Endothelial cell of umbilical vein (primary cell): Measurements from ENCODE around the gene MTRR. TPM values are rescaled to one million over a fixed set of nuclear protein-coding genes. Genes with fewer than 3 reads are reported as not detected.

Experiments
- BruUV-seq: library from RNA; stranded (reverse); fragments of 400-500 nt; replicated peaks from 2 replicates; lab custom pipeline; 2021; lab: Mats Ljungman, UMichigan
- CTCF ChIA-PET: fragments of 300-600, 350-600 bp; sonication (Branson Sonifier 250); formaldehyde crosslinking; loops from one replicate; lab custom pipeline; 2021; ENCODE audit warnings: antibody characterized with exemption, inconsistent platforms; lab: Charles Lee
- POLR2A ChIA-PET: fragments of 300-600, 350-600 bp; sonication (Branson Sonifier 250); formaldehyde crosslinking; loops from one replicate; lab custom pipeline; 2021; ENCODE audit warnings: antibody characterized with exemption, inconsistent platforms; lab: Charles Lee
- DNase-seq: peaks from one replicate; pipeline ENCODE4 v3.0.0-alpha.2; 2011; ENCODE audit warnings: low read depth, low spot score
- FAIRE-seq: peaks from 2 replicates; lab custom pipeline; 2011; peaks lifted over from hg19 to GRCh38; lab: Jason Lieb, UNC
- H2AFZ ChIP-seq: 2 replicates; pipeline ENCODE4 v1.6.0; 2012; ENCODE audit warnings: low read depth, low read length, control low read depth, inconsistent platforms
- H3K27ac ChIP-seq: 2 replicates; pipeline ENCODE4 v1.5.1; 2011; ENCODE audit warnings: low read depth, mild to moderate bottlenecking, control low read depth, low read length, moderate library complexity; ENCODE audit not compliant: insufficient read depth
- H3K27me3 ChIP-seq, 2 experiments: 2 replicates each; pipeline versions ENCODE4 v1.6.0 to v1.6.1; 2011; ENCODE audit warnings: low read length in 2 of 2, mixed read lengths in 1 of 2; ENCODE audit not compliant: control insufficient read depth in 2 of 2, insufficient read depth in 2 of 2
- H3K36me3 ChIP-seq, 2 experiments: 2 replicates in 1 of 2; 3 replicates in 1 of 2; pipeline ENCODE4 v1.5.1; 2011; ENCODE audit warnings: low read length in 2 of 2, mild to moderate bottlenecking in 1 of 2, moderate library complexity in 1 of 2; ENCODE audit not compliant: control insufficient read depth in 2 of 2, insufficient read depth in 2 of 2; ENCODE audit errors: extremely low read depth in 1 of 2
- H3K4me1 ChIP-seq: 3 replicates; pipeline ENCODE4 v1.5.1; 2011; ENCODE audit warnings: mild to moderate bottlenecking, low read length; ENCODE audit not compliant: control insufficient read depth, insufficient read depth; ENCODE audit errors: extremely low read depth
- H3K4me2 ChIP-seq: 2 replicates; pipeline ENCODE4 v1.6.1; 2011; ENCODE audit warnings: low read length, control low read depth, mixed read lengths; ENCODE audit not compliant: insufficient read depth
- H3K4me3 ChIP-seq, 3 experiments: fragments of 200-600 bp in 1 of 3; sonication (generic), shearing (Covaris generic) in 1 of 3; replicated peaks in 1 of 3; 2 replicates each; pipeline ENCODE4 v1.5.1; 2011 to 2016; ENCODE audit warnings: control low read depth in 3 of 3, low read length in 3 of 3, mild to moderate bottlenecking in 2 of 3, inconsistent platforms in 1 of 3, low read depth in 1 of 3, moderate library complexity in 1 of 3; ENCODE audit not compliant: insufficient read depth in 1 of 3
- H3K79me2 ChIP-seq: 2 replicates; pipeline ENCODE4 v1.6.0; 2012; ENCODE audit warnings: low read length, inconsistent platforms; ENCODE audit not compliant: control insufficient read depth, insufficient read depth
- H3K9ac ChIP-seq: replicated peaks from 2 replicates; pipeline ENCODE3; 2011; ENCODE audit warnings: low read length, control low read depth; ENCODE audit not compliant: insufficient read depth; ENCODE audit errors: extremely low read depth
- H3K9me1 ChIP-seq: replicated peaks from 3 replicates; pipeline ENCODE4 v1.6.0; 2011; ENCODE audit warnings: mild to moderate bottlenecking, low read length; ENCODE audit not compliant: control insufficient read depth, insufficient read depth; ENCODE audit errors: extremely low read depth
- H3K9me3 ChIP-seq: replicated peaks from 2 replicates; pipeline ENCODE4 v1.5.1; 2012; ENCODE audit warnings: low read length, inconsistent platforms; ENCODE audit not compliant: control insufficient read depth, insufficient read depth
- H4K20me1 ChIP-seq: replicated peaks from 2 replicates; pipeline ENCODE3; 2011; ENCODE audit warnings: mild to moderate bottlenecking, low read length; ENCODE audit not compliant: control insufficient read depth, insufficient read depth; ENCODE audit errors: extremely low read depth
- EZH2 ChIP-seq: IDR thresholded peaks from 2 replicates; pipeline ENCODE4 v1.6.1; 2012; ENCODE audit warnings: borderline replicate concordance, low read depth, mild to moderate bottlenecking, moderate library complexity, low read length, inconsistent platforms; ENCODE audit not compliant: severe bottlenecking
- FOS ChIP-seq: IDR thresholded peaks from 2 replicates; pipeline ENCODE4 v1.6.1; 2011; ENCODE audit warnings: mild to moderate bottlenecking, low read length, moderate library complexity, borderline replicate concordance; ENCODE audit not compliant: insufficient read depth
- GATA2 ChIP-seq: IDR thresholded peaks from 2 replicates; pipeline ENCODE4 v1.7.0; 2011; ENCODE audit warnings: low read depth, mild to moderate bottlenecking, moderate library complexity, mixed read lengths, low read length; ENCODE audit not compliant: insufficient read length, insufficient read depth
- JUN ChIP-seq: IDR thresholded peaks from 2 replicates; pipeline ENCODE4 v1.6.1; 2011; ENCODE audit warnings: borderline replicate concordance, low read depth; ENCODE audit not compliant: insufficient read length, insufficient read depth
- MYC ChIP-seq: IDR thresholded peaks from one replicate; pipeline ENCODE4 v1.6.1; 2011; ENCODE audit warnings: mild to moderate bottlenecking, low read depth, low read length
- POLR2A ChIP-seq: IDR thresholded peaks from 2 replicates; pipeline ENCODE4 v1.6.1; 2012; ENCODE audit warnings: low read depth, mild to moderate bottlenecking, control low read depth, low read length
- POLR2AphosphoS5 ChIP-seq: IDR thresholded peaks from 2 replicates; pipeline ENCODE4 v1.6.1; 2012; ENCODE audit warnings: low read depth, mild to moderate bottlenecking, control low read depth, low read length, moderate library complexity; ENCODE audit not compliant: insufficient read depth
- dilution Hi-C: fragments of 300-500 bp; cut with MboI; formaldehyde crosslinking; loops from one replicate; pipeline ENCODE4 v1.15.0; 2019; ENCODE audit warnings: low sequenced_read_pairs; ENCODE audit not compliant: extremely low pct_ligation_motif_present
- intact Hi-C: fragments of 100-400 bp; cut with micrococcal nuclease; formaldehyde crosslinking; loops from one replicate; pipeline ENCODE4 v1.10.0; 2022
- polyA plus RNA-seq, 4 experiments: library from polyadenylated mRNA; depleted of rRNA in 3 of 4; stranded (reverse) in 3 of 4; unstranded in 1 of 4; fragments of >200 nt; gene quantifications; 2 replicates each; pipeline versions ENCODE4 v1.2.1 to v1.2.3, GENCODE V29; 2011 to 2012; ENCODE audit warnings: missing spikeins in 1 of 4
- total RNA-seq: library from RNA; stranded (reverse); gene quantifications from 2 replicates; pipeline ENCODE4 v1.2.3, GENCODE V29; 2021
- TF ChIP-seq, protein P1 (sequence below): IDR thresholded peaks from 2 replicates; pipeline ENCODE4 v1.6.1; 2011; ENCODE audit not compliant: insufficient read depth, insufficient read length
- TF ChIP-seq, protein P2 (sequence below), 2 donors: IDR thresholded peaks; 1 replicate in 1 of 2; 2 replicates in 1 of 2; pipeline ENCODE4 v1.5.1; 2011; ENCODE audit warnings: low read length in 2 of 2, mild to moderate bottlenecking in 2 of 2, moderate library complexity in 2 of 2, control low read depth in 1 of 2, inconsistent platforms in 1 of 2, low read depth in 1 of 2; ENCODE audit not compliant: insufficient read depth in 1 of 2; ENCODE audit errors: extremely low read depth in 1 of 2

The MTRR gene
- total and polyA plus RNA-seq, 2 donors (not counting 3 experiments of a cell fraction or from before 2014, with no cell fraction given), result 24.3 to 37.1 TPM

DNA sequence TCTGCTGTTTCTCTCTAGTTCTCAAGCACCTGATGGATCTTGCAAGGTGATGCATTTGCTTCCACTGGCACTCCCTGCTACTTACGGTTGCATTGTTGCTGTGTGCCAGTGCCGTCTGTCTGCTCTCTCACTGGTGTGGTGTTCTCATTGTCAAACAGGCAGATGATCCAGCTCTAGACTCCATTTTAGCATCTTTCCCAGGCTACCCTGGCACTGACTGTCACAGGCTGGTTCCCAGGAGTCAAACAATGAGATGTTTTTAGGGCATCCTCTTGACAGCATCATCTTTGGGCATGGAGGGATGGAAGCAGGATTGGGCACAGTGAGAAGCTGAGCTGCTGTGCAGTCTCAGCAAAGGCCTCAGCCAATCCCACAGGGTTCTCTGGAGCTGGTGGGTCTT is 12.9 kb downstream of the MTRR start:
- ChIA-PET POLR2A (no interaction called here), CTCF (interaction anchor here (0.9 to 2.2 kb wide), 3 partner anchors 9 to 15 kb away, joined by 3 to 8 read pairs (median 5); partner anchors contain the start of genes FASTKD3 and MTRR)
- no peaks in the 10 kb centered on the region for H3K4me1 ChIP-seq
- no peaks in the 10 kb centered on the region for H3K27me3 ChIP-seq
- H3K4me2 ChIP-seq, result no peak overlapping the region
- peaks cover 20 to 27% of the 10 kb centered on the region in 2 experiments for H3K36me3 ChIP-seq
- H3K4me3 ChIP-seq, result no peak overlapping the region
- dilution Hi-C loops (no loop called here), intact Hi-C loops (no loop called here)
- FAIRE-seq (no peak), DNase-seq (no peak)
- H3K79me2 ChIP-seq, result no peaks in the 10 kb centered on the region
- no peaks in the 10 kb centered on the region for H3K9me3 ChIP-seq
- no peak overlapping the region for H2AFZ ChIP-seq
- H4K20me1 ChIP-seq, result no peaks in the 10 kb centered on the region
- no peak overlapping the region for H3K27ac ChIP-seq
- no peaks in the 10 kb centered on the region for H3K9me1 ChIP-seq
- TF ChIP-seq, protein P1, sequence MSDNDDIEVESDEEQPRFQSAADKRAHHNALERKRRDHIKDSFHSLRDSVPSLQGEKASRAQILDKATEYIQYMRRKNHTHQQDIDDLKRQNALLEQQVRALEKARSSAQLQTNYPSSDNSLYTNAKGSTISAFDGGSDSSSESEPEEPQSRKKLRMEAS, result no peak
- TF ChIP-seq POLR2A (no peak), EZH2 (no peak), POLR2AphosphoS5 (no peak), FOS (no peak), JUN (no peak), GATA2 (no peak), MYC (no peak)
- TF ChIP-seq, protein P2, sequence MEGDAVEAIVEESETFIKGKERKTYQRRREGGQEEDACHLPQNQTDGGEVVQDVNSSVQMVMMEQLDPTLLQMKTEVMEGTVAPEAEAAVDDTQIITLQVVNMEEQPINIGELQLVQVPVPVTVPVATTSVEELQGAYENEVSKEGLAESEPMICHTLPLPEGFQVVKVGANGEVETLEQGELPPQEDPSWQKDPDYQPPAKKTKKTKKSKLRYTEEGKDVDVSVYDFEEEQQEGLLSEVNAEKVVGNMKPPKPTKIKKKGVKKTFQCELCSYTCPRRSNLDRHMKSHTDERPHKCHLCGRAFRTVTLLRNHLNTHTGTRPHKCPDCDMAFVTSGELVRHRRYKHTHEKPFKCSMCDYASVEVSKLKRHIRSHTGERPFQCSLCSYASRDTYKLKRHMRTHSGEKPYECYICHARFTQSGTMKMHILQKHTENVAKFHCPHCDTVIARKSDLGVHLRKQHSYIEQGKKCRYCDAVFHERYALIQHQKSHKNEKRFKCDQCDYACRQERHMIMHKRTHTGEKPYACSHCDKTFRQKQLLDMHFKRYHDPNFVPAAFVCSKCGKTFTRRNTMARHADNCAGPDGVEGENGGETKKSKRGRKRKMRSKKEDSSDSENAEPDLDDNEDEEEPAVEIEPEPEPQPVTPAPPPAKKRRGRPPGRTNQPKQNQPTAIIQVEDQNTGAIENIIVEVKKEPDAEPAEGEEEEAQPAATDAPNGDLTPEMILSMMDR (IDR thresholded peaks at IDR 0.05; ENCODE audit: extremely low read depth in 1 of 2, insufficient read depth in 1 of 2, low read depth in 1 of 2, low read length in 2 of 2), result no peak
- no peak overlapping the region for H3K9ac ChIP-seq
- no TSS peak for BruUV-seq
